Measurements from ENCODE around the gene SCARB2. TPM values are rescaled to one million over a fixed set of nuclear protein-coding genes. Genes with fewer than 3 reads are reported as not detected.

SCARB2 gene
- total RNA-seq, 1 donor from 2014 or later: 330 TPM

- no peak for TF ChIP-seq CTCF (IDR thresholded peaks at IDR 0.05; ENCODE audit: partially characterized antibody, unreplicated experiment)
- no peak overlapping the region for H3K4me3 Mint-ChIP-seq (ENCODE audit: unreplicated experiment)
- H3K27ac Mint-ChIP-seq (ENCODE audit: unreplicated experiment): no peak overlapping the region
- DNase-seq: no peak
- H3K4me1 Mint-ChIP-seq (ENCODE audit: low read depth, unreplicated experiment): peaks cover 20% of the 10 kb centered on the region
- peaks cover 6% of the 10 kb centered on the region for H3K36me3 Mint-ChIP-seq (ENCODE audit: unreplicated experiment)
- H3K27me3 Mint-ChIP-seq (ENCODE audit: unreplicated experiment): peaks cover 8% of the 10 kb centered on the region
- H3K9me3 Mint-ChIP-seq (ENCODE audit: unreplicated experiment): peaks cover 15% of the 10 kb centered on the region
Measured at GRCh38 chr4:76256032-76256431, 42.4 kb upstream of the SCARB2 start.

- Mint-ChIP-seq H3K4me1 (ENCODE audit: low read depth, unreplicated experiment) (peaks cover 29% of the 10 kb centered on the region), H3K36me3 (ENCODE audit: unreplicated experiment) (no peaks in the 10 kb centered on the region), H3K27ac (ENCODE audit: unreplicated experiment) (no peak overlapping the region), H3K9me3 (ENCODE audit: unreplicated experiment) (peaks cover 18% of the 10 kb centered on the region), H3K4me3 (ENCODE audit: unreplicated experiment) (no peak overlapping the region), H3K27me3 (ENCODE audit: unreplicated experiment) (peaks cover 14% of the 10 kb centered on the region)
- no peak for DNase-seq
- TF ChIP-seq CTCF (IDR thresholded peaks at IDR 0.05; ENCODE audit: partially characterized antibody, unreplicated experiment): no peak
Measured at GRCh38 chr4:76253511-76253910, 39.9 kb upstream of the SCARB2 start.

- peak overlapping the region; percentile 98 for H3K27ac Mint-ChIP-seq (ENCODE audit: unreplicated experiment)
- TF ChIP-seq CTCF (IDR thresholded peaks at IDR 0.05; ENCODE audit: partially characterized antibody, unreplicated experiment): no peak
- no peaks in the 10 kb centered on the region for H3K36me3 Mint-ChIP-seq (ENCODE audit: unreplicated experiment)
- H3K27me3 Mint-ChIP-seq (ENCODE audit: unreplicated experiment): peaks cover 14% of the 10 kb centered on the region
- H3K4me1 Mint-ChIP-seq (ENCODE audit: low read depth, unreplicated experiment): peaks cover 29% of the 10 kb centered on the region
- no peak for DNase-seq
- H3K4me3 Mint-ChIP-seq (ENCODE audit: unreplicated experiment): peak overlapping the region; percentile 92
- peaks cover 18% of the 10 kb centered on the region for H3K9me3 Mint-ChIP-seq (ENCODE audit: unreplicated experiment)
Measured at GRCh38 chr4:76252271-76252653, 38.6 kb upstream of the SCARB2 start.

GRCh38 chr4:76251441-76252270, 38.0 kb upstream of the SCARB2 start, which contains the start of gene FAM47E:
Gene FAM47E (plus strand): TSS chr4:76251721. CDS start chr4:76251747, 26 bp downstream.
- TF ChIP-seq CTCF (IDR thresholded peaks at IDR 0.05; ENCODE audit: partially characterized antibody, unreplicated experiment): peak; percentile 39
- Mint-ChIP-seq H3K36me3 (ENCODE audit: unreplicated experiment) (no peaks in the 10 kb centered on the region), H3K9me3 (ENCODE audit: unreplicated experiment) (peaks cover 18% of the 10 kb centered on the region), H3K4me1 (ENCODE audit: low read depth, unreplicated experiment) (peaks cover 29% of the 10 kb centered on the region), H3K27ac (ENCODE audit: unreplicated experiment) (peak within 1 kb of the TSS; percentile 98), H3K27me3 (ENCODE audit: unreplicated experiment) (peaks cover 14% of the 10 kb centered on the region), H3K4me3 (ENCODE audit: unreplicated experiment) (peak within 1 kb of the TSS; percentile 92)
- DNase-seq: peak; percentile 91

GRCh38 chr4:76250962-76251361, 37.3 kb upstream of the SCARB2 start:
- TF ChIP-seq CTCF (IDR thresholded peaks at IDR 0.05; ENCODE audit: partially characterized antibody, unreplicated experiment): no peak
- Mint-ChIP-seq H3K27ac (ENCODE audit: unreplicated experiment) (peak overlapping the region; percentile 97), H3K9me3 (ENCODE audit: unreplicated experiment) (peaks cover 18% of the 10 kb centered on the region), H3K36me3 (ENCODE audit: unreplicated experiment) (no peaks in the 10 kb centered on the region), H3K4me1 (ENCODE audit: low read depth, unreplicated experiment) (peaks cover 29% of the 10 kb centered on the region), H3K4me3 (ENCODE audit: unreplicated experiment) (peak overlapping the region; percentile 92), H3K27me3 (ENCODE audit: unreplicated experiment) (peaks cover 14% of the 10 kb centered on the region)
- DNase-seq: no peak

All from glutamatergic neuron (in vitro differentiated cells).